ENCODE results near the gene BAIAP2L1. TPM values are rescaled to one million over a fixed set of nuclear protein-coding genes. Genes with fewer than 3 reads are reported as not detected.
A peak's percentile ranks its signal among the peaks of the same experiment; 100 is the strongest.

Gene BAIAP2L1
- total RNA-seq, 1 donor from 2014 or later = 21.1 TPM

DNA sequence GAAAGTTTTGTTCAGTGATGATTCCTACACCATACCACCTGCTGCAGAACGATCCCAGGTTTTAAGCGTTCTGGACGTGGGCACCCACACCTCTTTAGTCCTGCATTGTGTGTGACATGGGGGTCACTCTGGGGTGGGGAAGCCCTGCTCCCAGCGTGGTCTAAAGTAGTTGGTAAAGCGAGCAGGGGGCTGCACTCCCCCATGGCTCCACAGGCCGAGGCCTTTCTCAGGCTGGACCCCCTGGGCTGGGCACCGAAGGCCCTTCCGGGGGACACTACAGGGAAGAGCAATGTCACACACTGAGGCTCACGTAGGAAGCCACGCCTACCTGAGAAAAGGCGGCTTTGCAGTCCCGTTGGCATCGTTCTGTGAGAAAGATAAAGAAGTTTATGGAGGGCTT is 107.1 kb downstream of the BAIAP2L1 start:
- intact Hi-C loops (cut with DNase I) = no loop called here
- Histone ChIP-seq H3K36me3 (peaks cover 83% of the 10 kb centered on the region), H3K4me3 (no peak overlapping the region), H3K9me3 (no peaks in the 10 kb centered on the region), H3K27me3 (ENCODE audit: low read depth) (no peaks in the 10 kb centered on the region), H3K4me1 (peaks cover 24% of the 10 kb centered on the region), H3K27ac (no peak overlapping the region)
- TF ChIP-seq, protein P1, sequence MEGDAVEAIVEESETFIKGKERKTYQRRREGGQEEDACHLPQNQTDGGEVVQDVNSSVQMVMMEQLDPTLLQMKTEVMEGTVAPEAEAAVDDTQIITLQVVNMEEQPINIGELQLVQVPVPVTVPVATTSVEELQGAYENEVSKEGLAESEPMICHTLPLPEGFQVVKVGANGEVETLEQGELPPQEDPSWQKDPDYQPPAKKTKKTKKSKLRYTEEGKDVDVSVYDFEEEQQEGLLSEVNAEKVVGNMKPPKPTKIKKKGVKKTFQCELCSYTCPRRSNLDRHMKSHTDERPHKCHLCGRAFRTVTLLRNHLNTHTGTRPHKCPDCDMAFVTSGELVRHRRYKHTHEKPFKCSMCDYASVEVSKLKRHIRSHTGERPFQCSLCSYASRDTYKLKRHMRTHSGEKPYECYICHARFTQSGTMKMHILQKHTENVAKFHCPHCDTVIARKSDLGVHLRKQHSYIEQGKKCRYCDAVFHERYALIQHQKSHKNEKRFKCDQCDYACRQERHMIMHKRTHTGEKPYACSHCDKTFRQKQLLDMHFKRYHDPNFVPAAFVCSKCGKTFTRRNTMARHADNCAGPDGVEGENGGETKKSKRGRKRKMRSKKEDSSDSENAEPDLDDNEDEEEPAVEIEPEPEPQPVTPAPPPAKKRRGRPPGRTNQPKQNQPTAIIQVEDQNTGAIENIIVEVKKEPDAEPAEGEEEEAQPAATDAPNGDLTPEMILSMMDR (IDR thresholded peaks at IDR 0.05) = no peak
- ATAC-seq (no peak), DNase-seq (no peak)

DNA sequence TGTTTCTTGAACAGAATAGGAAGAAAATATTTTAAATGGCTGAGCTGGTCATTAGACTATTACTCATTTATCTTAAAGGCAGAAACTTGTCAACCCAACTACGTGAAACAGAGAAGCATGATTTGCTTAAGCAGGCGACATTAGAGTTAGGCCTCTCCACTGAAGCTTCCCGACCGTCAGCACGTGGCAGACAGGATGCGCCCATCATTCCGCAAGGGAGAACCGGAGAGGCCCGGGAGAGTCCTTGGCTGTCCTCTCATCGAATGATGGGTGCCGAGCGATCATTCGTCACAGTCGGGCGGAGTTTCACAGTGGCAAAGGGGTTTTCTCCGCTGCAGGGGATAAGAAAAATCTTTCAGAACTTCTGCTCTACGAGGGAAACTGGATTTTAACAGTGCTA is 107.6 kb downstream of the BAIAP2L1 start:
- Histone ChIP-seq H3K27ac (no peak overlapping the region), H3K4me3 (no peak overlapping the region), H3K4me1 (peaks cover 28% of the 10 kb centered on the region), H3K9me3 (no peaks in the 10 kb centered on the region), H3K27me3 (ENCODE audit: low read depth) (no peaks in the 10 kb centered on the region), H3K36me3 (peaks cover 88% of the 10 kb centered on the region)
- intact Hi-C loops (cut with DNase I) = no loop called here
- ATAC-seq (no peak), DNase-seq (no peak)
- TF ChIP-seq, protein P1 (IDR thresholded peaks at IDR 0.05) = no peak

DNA sequence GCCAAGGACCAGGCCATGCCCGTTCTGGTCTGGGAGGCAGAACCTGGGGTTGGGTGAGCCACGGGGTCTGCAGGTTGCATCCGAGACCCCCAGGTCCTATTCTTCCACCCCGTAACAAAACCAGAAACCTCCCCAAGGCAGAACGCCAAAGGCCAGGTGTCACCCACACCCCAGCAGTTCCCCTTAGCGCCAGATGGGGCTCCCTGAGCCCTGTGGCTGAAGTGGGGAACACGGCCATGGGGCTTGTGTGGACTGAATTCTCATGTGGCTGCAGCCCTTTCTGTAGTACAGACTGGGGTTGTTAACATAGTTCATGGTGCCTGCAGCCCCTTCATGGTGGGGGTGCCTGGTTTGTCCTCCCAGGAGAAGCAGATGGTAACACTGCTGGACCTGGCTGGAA is 109.2 kb downstream of the BAIAP2L1 start:
- DNase-seq (no peak), ATAC-seq (no peak)
- no peaks in the 10 kb centered on the region for H3K9me3 ChIP-seq
- no peak overlapping the region for H3K4me3 ChIP-seq
- peaks cover 44% of the 10 kb centered on the region for H3K4me1 ChIP-seq
- peaks cover 92% of the 10 kb centered on the region for H3K36me3 ChIP-seq
- TF ChIP-seq, protein P1 (IDR thresholded peaks at IDR 0.05) = peak; percentile 15
- intact Hi-C loops (cut with DNase I) = no loop called here
- H3K27ac ChIP-seq = no peak overlapping the region
- H3K27me3 ChIP-seq (ENCODE audit: low read depth) = no peaks in the 10 kb centered on the region

DNA sequence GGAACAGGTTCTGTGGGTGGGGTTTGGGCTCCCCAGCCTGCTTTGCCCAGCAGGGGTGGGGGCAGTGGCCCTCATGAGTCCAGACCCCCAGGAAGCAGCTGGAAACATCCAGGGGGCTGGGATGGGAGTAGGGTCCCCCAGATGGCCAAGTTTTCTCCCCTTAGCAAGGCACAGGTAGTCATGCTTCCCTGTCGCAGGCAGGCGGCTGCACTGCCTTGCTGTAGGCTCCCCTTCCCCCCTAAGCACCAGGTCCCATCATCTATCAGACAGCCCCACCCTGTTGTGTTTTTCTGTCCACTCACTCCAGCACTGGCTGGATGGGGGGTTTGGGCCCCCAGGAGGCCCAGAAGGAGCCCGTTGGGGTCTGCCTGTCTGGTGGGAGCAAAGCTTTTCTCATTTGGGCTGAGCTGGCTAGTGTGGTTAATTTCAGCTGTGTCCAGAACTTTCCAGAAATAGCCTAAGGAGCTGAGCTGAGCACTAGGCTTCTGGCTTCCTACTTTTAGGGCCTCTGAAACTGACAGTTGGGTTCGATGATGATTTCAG is 111.5 kb downstream of the BAIAP2L1 start:
- intact Hi-C loops (cut with DNase I) = no loop called here

DNA sequence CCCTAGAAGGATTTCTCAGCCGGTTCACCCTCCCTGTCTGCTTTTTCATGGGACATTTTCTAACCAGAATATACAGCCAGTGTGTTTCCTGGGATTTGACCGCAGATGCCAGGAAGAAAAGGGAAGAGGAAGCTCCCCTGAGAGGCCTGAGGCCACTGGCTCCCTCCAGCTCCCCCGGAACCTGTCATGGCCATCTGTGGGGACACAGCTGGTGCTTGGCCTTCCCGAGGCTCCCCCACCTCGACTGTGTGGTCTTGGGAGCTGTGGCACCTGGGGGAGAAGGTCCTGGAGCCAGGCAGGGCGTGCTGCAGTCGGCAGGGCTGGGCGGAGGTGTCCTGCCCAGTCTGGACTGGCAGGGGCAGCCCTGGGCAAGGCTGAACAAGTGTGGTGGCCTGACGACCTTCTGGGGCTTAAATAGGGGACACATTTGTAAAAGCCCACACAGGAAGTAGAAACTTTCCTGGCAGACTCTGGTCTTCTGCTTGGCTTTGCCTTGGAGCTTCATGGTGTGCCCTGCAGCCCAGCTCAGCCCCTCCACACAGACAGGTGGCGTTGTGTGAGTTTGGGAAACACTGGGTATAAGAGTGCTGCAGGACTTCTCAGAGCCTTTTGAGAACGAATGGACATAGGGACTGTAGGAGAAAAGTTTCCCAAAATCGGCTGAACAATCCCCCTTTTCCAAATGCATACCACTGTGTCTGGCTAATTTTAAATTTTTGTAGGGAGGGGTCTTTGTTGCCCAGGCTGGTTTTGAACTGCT is 112.6 kb downstream of the BAIAP2L1 start:
- no peaks in the 10 kb centered on the region for H3K9me3 ChIP-seq
- H3K4me1 ChIP-seq = peaks cover 66% of the 10 kb centered on the region
- DNase-seq (no peak), ATAC-seq (no peak)
- no peaks in the 10 kb centered on the region for H3K27me3 ChIP-seq (ENCODE audit: low read depth)
- H3K27ac ChIP-seq = peak overlapping the region; percentile 96
- TF ChIP-seq, protein P1 (IDR thresholded peaks at IDR 0.05) = no peak
- peaks cover 81% of the 10 kb centered on the region for H3K36me3 ChIP-seq
- intact Hi-C loops (cut with DNase I) = no loop called here
- peak overlapping the region; percentile 87 for H3K4me3 ChIP-seq

More for the DNA sequence above, 111.5 kb downstream of the BAIAP2L1 start:
- no peaks in the 10 kb centered on the region for H3K9me3 ChIP-seq
- H3K27ac ChIP-seq = no peak overlapping the region
- ATAC-seq = no peak
- H3K4me1 ChIP-seq = peaks cover 54% of the 10 kb centered on the region
- TF ChIP-seq, protein P1 (IDR thresholded peaks at IDR 0.05) = no peak
- no peaks in the 10 kb centered on the region for H3K27me3 ChIP-seq (ENCODE audit: low read depth)
- no peak for DNase-seq
- no peak overlapping the region for H3K4me3 ChIP-seq
- peaks cover 82% of the 10 kb centered on the region for H3K36me3 ChIP-seq

Data from lower lobe of right lung (tissue), 2 donors.